ENCODE data around the gene CSTF2. TPM values are rescaled to one million over a fixed set of nuclear protein-coding genes. Genes with fewer than 3 reads are reported as not detected.
"Not testable (repeated sequence)": the region's sequence is repeated elsewhere in the genome, so short reads cannot be mapped to it uniquely, and the experiment has no call there.

The CSTF2 gene
- total RNA-seq, 1 donor from 2014 or later: 9.3 TPM

- intact Hi-C loops (cut with DNase I): no loop called here
- Histone ChIP-seq H3K4me3 (no peak overlapping the region), H3K9me3 (no peaks in the 10 kb centered on the region), H3K27me3 (no peaks in the 10 kb centered on the region), H3K36me3 (no peaks in the 10 kb centered on the region), H3K4me1 (no peaks in the 10 kb centered on the region), H3K27ac (no peak overlapping the region)
- no peak for DNase-seq (ENCODE audit: extremely low spot score in 2 of 2)
- TF ChIP-seq, protein P1, sequence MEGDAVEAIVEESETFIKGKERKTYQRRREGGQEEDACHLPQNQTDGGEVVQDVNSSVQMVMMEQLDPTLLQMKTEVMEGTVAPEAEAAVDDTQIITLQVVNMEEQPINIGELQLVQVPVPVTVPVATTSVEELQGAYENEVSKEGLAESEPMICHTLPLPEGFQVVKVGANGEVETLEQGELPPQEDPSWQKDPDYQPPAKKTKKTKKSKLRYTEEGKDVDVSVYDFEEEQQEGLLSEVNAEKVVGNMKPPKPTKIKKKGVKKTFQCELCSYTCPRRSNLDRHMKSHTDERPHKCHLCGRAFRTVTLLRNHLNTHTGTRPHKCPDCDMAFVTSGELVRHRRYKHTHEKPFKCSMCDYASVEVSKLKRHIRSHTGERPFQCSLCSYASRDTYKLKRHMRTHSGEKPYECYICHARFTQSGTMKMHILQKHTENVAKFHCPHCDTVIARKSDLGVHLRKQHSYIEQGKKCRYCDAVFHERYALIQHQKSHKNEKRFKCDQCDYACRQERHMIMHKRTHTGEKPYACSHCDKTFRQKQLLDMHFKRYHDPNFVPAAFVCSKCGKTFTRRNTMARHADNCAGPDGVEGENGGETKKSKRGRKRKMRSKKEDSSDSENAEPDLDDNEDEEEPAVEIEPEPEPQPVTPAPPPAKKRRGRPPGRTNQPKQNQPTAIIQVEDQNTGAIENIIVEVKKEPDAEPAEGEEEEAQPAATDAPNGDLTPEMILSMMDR (IDR thresholded peaks at IDR 0.05): no peak
- TF ChIP-seq POLR2AphosphoS5 (IDR thresholded peaks at IDR 0.05; ENCODE audit: insufficient read depth in 1 of 2, low read depth in 1 of 2) (no peak), POLR2A (IDR thresholded peaks at IDR 0.05) (no peak)
These were observed 15.4 kb upstream of the CSTF2 start for GRCh38 chrX:100804780-100805179.

GRCh38 chrX:100808265-100808664, 11.9 kb upstream of the CSTF2 start:
- DNase-seq (ENCODE audit: extremely low spot score in 2 of 2); H3K4me1 ChIP-seq; H3K27me3 ChIP-seq; H3K36me3 ChIP-seq; H3K4me3 ChIP-seq; H3K27ac ChIP-seq; H3K9me3 ChIP-seq; intact Hi-C loops (cut with DNase I): not testable (repeated sequence)

DNA sequence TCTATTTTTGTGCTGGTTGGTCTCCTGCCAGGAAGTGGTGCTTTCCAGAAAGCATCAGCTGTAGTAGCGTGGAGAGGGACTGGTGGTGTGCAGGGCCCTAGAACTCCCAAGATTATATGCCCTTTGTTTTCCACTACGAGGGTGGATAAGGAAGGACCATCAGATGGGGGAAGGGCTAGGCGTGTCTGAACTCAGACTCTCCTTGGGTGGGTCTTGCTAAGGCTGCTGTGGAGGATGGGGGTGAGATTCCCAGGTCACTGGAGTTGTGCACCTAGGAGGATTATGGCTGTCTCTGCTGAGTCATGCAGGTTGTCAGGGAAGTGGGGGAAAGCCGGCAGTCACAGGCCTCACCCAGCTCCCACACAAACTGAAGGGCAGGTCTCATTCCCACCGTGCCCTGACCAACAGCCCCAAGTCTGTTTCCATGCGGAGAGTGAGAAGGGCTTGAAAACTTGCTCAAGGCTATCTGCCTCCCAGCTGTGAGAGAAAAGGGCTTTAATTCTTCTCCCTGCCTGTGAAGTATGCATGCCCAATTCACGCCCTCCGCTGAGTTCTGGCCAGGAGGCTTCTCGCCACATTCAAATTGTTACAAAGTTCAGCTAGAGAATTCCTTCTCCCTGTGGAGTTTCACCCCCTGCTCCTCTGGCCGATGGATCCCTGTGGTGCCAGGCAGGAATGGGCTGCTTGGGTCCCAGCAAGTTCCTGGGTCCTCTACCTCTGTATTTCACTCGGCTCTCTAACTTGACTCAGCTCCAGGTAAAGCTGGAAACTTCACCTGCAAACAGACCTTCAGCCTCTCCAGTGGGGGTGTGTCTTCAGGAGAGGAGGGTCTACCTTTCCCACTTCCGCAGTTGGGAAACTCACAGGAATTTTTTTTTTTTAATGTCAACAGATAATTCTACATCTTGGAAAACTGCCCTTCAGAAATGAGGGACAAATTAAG, 7.7 kb upstream of the CSTF2 start:
- DNase-seq (ENCODE audit: extremely low spot score in 2 of 2): no peak
- Histone ChIP-seq H3K9me3 (no peaks in the 10 kb centered on the region), H3K4me1 (no peaks in the 10 kb centered on the region), H3K4me3 (no peak overlapping the region), H3K27ac (no peak overlapping the region), H3K36me3 (no peaks in the 10 kb centered on the region), H3K27me3 (no peaks in the 10 kb centered on the region)
- intact Hi-C loops (cut with DNase I): no loop called here
- TF ChIP-seq POLR2A (IDR thresholded peaks at IDR 0.05) (no peak), POLR2AphosphoS5 (IDR thresholded peaks at IDR 0.05; ENCODE audit: insufficient read depth in 1 of 2, low read depth in 1 of 2) (no peak)
- TF ChIP-seq, protein P1 (IDR thresholded peaks at IDR 0.05): no peak

GRCh38 chrX:100817340-100817739, 2.9 kb upstream of the CSTF2 start:
- H3K36me3 ChIP-seq: no peaks in the 10 kb centered on the region
- no peaks in the 10 kb centered on the region for H3K27me3 ChIP-seq
- no peak overlapping the region for H3K4me3 ChIP-seq
- H3K27ac ChIP-seq: no peak overlapping the region
- no peak for DNase-seq (ENCODE audit: extremely low spot score in 2 of 2)
- H3K9me3 ChIP-seq: no peaks in the 10 kb centered on the region
- H3K4me1 ChIP-seq: no peaks in the 10 kb centered on the region
- intact Hi-C loops (cut with DNase I): no loop called here
- TF ChIP-seq POLR2A (IDR thresholded peaks at IDR 0.05) (no peak), POLR2AphosphoS5 (IDR thresholded peaks at IDR 0.05; ENCODE audit: insufficient read depth in 1 of 2, low read depth in 1 of 2) (no peak)
- TF ChIP-seq, protein P1 (IDR thresholded peaks at IDR 0.05): no peak

GRCh38 chrX:100819534-100819836, 706 bp upstream of the CSTF2 start:
- H3K27ac ChIP-seq: no peak overlapping the region
- no peaks in the 10 kb centered on the region for H3K4me1 ChIP-seq
- H3K36me3 ChIP-seq: no peaks in the 10 kb centered on the region
- DNase-seq (ENCODE audit: extremely low spot score in 2 of 2): no peak
- H3K9me3 ChIP-seq: no peaks in the 10 kb centered on the region
- intact Hi-C loops (cut with DNase I): no loop called here
- TF ChIP-seq, protein P1 (IDR thresholded peaks at IDR 0.05): no peak
- no peak for TF ChIP-seq POLR2A (IDR thresholded peaks at IDR 0.05)
- H3K27me3 ChIP-seq: no peaks in the 10 kb centered on the region
- H3K4me3 ChIP-seq: peak overlapping the region; percentile 42 to 49
